HG02938 (cell line): ENCODE data around the gene LURAP1L.

Experiments used
- ATAC-seq: cut with Tn5 transposase; IDR thresholded peaks from one replicate; pipeline ENCODE4 v1.9.1; 2021; ENCODE audit warnings: mild to moderate bottlenecking, moderate library complexity; ENCODE audit not compliant: unreplicated experiment

LURAP1L gene, protein sequence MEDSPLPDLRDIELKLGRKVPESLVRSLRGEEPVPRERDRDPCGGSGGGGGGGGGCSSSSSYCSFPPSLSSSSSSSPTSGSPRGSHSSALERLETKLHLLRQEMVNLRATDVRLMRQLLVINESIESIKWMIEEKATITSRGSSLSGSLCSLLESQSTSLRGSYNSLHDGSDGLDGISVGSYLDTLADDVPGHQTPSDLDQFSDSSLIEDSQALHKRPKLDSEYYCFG

DNA sequence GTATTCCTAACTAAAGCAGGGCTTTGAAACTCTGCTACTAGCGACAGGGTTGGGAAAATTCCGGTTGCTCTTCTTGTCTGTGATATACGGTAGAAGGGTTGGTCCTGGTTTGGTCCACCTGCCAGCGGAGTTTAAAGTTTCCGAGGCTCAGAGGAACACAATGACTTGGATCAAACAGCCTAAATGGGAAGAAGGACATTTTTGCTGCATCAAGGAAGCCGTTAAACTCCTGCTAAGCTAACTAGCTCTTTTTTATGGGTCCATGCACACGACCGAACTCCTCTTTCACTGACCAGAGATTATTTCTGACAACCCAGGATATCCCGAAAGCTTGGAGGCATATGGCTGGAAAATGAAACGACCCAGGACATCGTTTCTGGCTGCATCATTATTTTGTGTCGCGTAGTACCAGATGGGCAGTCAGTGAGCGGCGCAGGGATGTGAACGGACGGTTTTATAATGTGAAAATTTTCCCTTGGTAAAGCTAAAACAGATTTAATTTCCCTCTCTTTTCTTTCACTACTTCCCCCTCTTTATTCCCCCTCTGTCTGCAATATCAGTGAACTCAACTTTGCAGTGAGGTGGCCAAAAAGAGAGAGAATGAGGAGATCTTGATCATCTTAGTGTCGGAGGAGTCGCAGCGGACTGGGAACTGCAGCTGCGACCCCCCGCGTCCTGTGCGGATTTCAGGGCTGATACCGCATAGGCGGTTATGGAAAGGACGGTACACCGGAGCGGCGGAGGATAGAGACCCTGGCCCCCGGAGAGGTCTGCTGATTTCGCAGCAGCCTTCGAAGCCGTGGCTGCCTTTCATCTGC is at the start of gene LURAP1L:
TSS of gene LURAP1L (plus strand) at position 160 of the 818 bp plus-strand sequence. CDS start 696 bp downstream, outside the sequence.
- peak; percentile 12 for ATAC-seq

DNA sequence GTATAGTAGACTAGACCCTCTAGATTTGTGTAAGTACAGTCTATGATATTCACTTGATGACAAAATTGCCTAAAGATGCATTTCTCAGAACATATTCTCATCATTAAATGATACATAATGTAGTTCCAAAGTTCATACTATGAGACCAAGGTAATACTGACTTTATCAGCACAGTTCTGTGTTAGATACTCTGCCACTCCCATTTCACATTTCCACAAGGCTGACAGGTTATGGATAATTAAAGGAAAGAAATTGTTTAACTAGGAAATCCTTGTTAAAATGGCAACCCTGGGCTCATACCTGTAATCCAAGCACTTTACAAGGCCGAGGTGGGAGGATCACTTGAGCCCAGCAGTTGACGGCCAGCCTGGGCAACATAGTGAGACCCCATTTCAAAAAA is 48.0 kb upstream of the LURAP1L start:
- ATAC-seq: no peak

DNA sequence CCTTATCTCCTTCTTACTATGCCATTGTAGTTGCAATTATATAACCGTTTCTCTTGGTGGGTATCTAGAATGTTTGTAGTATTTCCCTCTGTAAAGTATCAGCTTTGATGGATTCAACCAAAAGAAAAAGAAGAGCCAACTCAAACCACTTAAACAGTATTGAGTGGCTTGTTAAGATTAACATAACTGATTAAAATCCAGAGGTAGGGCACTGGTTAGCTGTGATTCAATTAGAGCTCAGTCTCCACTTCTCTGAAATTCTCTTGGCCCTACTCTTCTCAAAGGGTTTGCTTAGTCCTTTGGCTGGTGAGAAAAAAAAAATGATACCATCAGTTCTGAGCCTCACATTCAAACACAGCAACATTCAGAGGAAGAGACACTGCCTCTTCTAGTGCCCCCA is 44.6 kb upstream of the LURAP1L start:
- no peak for ATAC-seq

DNA sequence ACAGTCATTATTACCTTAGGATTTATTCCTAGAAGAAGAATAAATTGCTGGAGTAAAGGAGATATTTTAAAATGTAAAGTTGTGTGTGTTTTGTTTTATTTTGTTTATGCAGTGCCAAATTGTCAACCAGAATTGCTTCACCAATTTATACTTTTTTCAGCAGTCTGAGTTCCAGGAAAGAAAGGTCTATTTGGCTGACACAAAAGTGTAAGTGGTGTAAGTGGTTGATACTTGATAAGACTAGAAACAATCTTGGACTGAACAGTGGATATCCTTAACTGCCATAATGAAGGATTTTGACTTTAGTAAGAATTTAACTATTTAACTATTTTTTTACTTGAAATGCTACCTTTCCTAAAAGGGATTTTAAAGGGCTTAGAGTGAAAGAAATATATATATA is 43.9 kb upstream of the LURAP1L start:
- no peak for ATAC-seq

DNA sequence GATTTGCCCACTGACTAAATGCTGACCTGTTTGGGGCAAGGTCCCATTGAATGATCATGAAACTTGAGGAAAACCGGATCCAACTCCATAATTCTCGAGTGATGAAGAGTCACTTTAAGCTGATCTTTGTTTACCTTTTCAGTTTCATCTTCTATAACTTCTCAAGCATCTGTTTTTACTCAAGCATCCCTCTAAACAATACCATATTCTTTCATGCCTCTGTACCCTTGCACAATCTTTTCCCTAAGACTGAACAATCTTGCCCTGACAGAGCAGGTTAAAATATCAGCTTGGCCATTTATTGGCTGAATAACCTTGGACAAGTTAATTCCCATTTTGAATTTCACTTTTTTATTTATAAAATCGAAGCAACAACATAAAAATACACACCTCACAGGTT is 41.8 kb upstream of the LURAP1L start:
- ATAC-seq: no peak

DNA sequence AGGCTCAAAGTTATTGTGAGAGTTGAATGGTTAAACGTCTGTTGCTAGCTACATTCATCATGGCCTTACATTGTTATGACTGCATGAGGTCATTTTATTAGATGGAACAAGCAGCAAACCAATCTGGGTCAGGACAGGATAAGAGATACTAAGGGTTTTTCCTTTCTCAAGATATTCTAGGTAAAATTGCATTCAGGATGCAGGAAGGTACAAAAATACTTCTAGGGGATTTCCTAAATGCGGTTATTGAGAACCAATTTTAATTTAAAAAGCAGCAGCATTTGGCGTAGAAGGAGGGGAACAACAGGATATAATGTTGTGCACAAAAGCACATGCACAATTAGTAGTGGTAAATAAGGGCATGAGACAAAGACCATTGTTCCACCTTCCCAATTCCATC is 39.2 kb upstream of the LURAP1L start:
- peak; percentile 47 for ATAC-seq

DNA sequence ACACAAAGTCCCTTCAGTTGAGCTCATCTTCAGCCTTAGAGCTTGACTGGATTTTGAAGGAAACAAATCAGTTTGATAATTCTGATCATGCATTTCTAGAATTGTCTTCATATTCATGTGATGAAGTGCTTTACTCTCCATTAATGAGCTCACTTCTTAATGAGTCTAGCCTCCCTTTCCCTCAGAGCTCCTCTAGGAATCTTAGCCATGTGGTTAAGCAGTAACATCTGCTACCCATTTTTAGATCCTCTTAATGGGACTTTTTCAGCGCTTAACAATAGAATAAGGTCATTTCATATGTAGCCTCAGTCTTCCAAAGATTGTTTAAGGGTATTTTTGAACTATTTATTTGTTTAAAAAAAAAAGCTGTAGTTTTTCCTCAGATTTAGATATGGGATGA is 36.9 kb upstream of the LURAP1L start:
- no peak for ATAC-seq

DNA sequence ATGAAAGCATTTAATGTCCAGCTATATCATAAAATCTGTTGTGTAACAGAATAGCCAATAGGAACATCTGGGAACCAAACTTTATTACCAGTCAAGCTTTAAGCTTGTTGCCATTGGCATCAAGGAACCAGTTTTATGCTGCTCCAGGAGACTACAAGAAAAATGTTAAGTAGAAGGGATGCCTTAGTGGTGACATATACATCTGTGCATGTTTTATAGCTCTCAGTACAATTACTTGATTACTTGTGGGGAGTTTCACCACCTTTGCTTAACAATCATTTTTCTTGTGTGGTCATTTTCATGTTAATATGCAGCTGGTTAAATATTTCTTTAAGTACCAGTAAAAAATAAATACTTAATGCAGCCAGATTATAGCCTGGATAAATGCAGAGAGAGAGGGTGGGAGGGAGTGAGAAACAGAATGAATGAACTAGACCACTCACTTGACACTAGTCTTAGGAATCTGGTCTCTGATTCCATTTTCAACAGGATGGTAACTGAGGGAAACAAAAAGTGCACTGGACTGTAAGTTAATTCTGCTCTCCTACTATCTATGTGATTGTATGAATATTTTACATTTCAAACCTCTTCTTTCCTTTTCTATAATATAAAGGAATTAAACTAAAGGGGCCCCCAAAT is 35.7 kb upstream of the LURAP1L start:
- no peak for ATAC-seq

DNA sequence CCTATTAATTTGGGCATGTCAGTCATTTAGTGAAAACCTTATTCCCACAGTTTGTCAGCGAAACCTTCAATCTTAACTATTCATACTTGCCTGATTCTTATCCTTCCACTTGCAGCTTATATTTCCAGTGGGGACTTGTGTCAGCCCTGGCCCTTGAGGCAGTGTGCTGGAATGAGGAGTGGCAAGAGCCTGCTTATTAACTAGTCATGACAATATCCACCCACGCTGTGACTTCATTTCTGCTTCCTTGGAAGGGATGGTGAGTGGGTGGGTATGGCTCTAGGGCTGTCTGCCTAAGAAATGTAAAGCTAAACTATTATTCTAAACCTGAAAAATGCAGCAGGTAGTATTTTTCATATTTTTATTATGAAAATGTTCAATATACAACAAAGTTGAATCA is 34.0 kb upstream of the LURAP1L start:
- no peak for ATAC-seq

DNA sequence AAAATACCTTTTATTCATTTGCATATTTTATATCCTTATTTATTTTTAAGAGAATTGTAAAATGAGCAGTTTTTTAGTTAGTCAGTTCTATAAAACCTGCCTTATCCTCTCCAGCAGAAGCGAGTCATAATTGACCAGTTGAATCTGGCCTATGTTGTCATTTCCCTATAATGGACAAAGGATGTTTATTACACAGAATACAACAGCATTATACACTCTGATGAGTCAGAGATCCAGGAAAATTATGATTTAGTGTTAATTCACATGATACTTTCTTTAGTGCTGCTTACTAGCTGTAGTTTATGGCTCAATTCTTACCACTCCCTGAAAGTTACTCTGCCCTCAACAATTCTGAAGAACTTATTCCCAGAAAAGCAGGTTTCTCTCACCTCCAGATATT is 26.8 kb upstream of the LURAP1L start:
- no peak for ATAC-seq

DNA sequence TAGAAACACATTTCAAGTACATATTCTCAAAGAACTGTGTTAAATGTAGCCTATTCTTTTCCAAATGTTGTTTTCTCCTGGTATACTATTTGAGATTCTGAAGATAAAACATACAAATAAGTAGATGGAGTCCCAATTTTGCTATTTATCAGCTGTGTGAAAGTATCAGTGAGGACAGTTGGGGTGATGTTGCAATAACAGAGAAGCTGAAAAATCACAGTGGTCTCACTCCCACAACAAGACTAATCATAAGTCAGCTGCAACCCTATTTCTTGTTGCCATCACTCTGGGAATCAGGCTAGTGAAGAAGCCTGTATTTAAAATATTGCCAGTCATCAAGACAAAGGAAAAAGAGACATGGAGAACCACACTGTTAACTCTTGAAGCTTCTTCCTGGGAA is 25.9 kb upstream of the LURAP1L start:
- no peak for ATAC-seq

DNA sequence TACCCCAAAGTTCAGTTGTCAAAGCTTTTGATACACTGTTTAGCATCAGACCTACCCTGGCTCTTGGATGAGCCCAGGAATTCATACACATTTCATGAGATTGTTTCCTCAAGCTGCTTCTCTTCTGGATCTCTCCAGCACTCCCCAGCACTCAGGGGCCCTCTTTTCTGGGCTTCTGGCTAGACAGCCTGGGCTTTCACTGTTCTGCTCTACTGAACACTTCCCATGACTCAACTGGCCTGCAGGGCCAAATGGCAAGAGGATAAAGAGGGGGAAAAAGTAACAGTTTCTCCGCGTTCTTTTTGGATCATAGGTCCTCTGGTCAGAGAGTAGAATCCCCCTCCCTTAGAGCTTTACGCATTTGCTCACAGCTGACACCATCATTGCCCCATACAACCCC is 20.9 kb upstream of the LURAP1L start:
- ATAC-seq: no peak

DNA sequence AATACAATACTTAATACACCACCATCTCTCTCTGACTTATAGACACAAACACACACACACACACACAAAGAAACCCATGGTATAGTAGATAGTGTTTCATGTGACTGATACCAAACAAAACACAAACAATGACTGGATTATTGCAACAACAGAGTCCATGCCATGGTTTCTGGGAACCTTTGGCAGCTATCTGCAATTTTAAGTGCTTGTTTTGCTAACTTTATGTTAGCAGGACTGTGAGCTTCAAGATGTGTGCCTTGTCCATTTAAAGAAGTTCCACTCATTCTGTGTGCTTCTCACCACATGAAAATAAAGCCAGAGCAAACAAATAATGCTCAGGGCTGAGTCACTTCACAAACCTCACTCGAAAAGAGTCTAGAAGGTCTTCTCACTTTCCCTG is 15.1 kb upstream of the LURAP1L start:
- ATAC-seq: no peak

DNA sequence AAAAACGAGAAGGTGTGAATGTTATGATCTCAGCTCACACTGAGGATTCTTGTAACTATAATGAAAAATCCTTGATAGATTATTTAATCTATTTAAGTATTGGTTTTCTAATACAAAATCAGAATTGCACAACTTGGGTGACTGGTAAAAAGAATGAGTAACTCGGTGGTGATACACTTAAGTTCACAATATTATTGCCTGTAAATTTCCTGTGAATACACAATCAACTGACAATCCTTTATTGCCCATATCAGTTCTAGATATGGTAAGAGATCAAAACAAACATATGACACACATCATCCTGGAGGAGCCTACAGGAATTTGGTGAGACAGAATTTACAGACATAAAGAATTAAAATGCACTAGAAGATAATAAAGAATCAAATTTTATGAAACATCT is 14.1 kb upstream of the LURAP1L start:
- ATAC-seq: no peak

DNA sequence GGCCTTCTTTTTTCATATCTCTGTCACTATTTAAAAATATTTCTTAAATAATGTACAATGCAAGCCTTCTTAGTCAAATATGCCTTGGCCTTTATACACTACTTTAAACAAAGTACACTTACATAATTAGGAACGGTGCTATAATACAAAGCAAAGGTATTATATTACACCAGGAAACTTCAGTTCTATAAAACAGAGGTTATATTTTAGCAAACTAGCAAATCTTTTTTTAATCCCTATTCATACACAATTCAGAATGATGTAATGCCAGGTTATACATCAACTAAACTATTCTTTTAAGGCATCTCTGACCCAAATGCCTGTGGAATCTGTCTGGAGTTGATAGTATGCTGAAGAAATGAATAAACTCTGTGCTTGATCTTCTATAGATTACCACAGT is 10.7 kb upstream of the LURAP1L start:
- ATAC-seq: no peak

DNA sequence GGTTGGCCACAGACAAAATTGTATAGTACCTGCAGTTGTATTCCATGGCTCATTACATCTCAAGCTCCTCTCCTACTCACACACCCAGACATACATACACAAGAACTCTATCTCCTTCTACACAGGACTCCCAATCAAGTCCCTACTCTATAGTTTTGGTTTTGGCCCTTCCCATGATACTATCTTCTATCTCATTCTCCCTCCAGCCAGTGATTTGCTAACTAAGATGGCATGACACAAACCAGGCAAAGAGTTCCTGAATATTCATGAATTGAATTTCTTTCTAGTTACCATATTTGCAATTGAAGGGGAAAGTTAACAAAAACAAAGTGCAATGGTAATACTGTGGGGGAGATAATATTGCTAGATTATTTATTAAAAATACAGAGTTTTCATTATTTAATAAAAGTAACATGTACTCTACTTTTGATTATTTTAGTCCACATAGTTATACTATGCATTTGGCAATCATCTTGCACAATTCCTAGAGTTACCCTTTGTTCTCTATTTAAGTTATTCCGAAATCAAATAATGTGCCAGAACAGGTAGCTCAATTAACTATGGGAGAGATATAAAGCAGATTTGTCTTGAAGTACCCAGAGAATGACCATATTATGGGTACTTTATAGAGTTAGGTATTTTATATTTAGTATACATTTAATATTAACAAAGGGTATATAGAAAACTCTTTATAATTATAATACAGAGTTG is 9.6 kb upstream of the LURAP1L start:
- no peak for ATAC-seq

DNA sequence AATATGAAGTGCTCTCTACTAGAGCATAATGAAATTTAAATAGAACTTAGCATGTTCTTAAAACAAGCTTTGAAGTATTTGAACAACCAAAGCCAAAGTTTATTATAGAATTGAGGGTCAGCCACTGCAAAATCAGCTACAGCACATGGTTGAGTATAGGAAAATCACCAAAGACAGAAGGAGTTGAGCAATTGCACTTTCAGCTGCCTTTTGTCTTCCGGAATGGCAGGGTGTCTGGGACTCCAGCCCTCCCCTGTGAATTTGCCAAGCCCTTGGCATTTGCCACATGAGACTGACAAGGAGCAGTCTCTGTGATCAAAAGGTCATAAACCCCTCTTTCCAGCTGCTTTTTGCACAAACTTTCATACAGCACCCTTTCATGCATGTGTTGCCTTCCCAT is 8.5 kb upstream of the LURAP1L start:
- no peak for ATAC-seq

DNA sequence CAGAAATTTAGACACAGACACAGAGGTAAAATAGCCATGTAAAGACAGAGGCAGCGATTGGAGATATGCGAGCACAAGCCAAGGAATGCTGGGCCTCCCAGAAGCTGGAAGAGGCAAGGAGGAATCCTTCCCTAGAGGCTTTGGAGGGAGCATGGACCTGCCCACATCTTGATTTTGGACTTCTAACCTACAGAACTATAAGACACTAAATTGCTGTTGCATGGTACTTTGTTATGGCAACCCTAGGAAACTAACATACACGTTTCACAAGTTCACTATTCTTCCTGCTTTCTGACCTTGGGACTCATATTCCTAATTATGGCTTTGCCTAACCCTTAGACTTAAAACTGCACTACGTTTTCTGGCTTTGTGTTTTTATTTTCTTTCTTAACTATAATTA is 4.6 kb upstream of the LURAP1L start:
- no peak for ATAC-seq

DNA sequence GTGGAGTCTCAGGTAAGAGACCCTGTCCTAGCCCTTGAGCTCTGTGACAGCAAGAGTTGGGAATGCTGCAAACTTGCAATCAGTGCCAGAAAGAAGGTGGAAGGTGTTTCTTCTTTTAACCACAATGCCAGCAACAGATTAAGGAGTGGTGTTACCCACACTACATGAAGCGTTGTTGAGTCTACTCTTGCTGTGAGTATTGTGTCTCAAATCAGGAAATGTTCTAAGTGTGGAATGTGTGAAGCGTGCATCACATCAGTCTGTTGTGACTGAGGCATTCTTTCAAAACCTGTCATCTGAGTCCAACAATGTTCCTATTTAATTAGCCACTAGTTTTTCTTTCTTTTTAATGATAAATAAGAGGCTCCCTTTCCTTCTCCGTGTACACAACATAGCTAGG is 2.9 kb upstream of the LURAP1L start:
- ATAC-seq: no peak

DNA sequence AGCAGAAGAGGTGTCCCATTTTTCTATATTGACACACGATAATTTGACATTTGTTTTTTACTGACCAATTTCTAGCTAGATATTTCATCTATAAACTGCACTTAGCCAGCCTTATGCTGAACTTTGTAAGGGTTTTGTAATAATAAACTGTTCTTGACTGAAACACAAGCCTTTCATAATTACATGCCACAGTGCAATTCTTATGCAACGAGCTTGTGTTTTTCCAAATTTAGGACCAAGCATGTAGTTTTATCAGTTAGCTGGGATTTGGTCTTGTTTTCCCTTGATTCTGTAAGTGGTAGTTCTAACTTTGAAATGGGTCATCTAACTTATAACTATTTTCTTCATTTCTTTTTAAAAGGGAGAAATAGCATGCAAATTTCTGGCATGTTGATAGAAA is 1.3 kb upstream of the LURAP1L start:
- no peak for ATAC-seq

DNA sequence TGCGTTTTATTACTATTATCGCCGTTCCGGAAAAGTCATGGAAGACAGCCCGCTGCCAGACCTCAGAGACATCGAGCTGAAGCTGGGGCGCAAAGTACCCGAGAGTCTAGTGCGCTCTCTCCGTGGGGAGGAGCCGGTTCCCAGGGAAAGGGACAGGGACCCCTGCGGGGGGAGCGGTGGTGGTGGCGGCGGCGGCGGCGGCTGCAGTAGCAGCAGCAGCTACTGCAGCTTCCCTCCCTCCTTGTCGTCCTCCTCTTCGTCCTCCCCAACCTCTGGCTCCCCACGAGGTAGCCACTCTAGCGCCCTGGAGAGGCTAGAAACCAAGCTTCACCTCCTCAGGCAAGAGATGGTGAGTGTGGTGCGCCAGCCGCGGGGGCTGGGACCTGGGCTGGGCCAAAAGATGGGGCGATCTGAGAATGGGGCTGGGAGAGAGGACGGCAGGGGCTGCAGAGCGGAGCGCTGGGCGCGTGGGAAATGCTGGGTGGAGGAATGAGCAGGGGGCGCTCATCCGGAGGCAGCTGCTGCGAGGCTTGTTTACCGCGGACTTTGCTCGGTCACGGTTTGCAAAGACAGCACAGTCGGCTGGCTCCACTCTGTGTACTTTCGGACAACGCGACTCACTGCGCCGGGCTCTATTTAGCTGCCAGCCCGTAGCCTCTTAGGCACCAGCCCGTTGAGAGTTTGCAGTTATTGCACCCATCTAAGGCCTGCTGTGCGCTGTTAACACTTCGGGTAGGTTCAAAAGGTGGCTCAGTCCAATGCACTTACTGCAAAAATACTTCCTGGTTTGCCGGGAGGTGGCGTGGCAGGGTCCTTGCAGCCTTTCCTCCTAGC is 1.1 kb downstream of the LURAP1L start:
- peak; percentile 78 for ATAC-seq
